ENCODE data around the gene GLRX. TPM values are rescaled to one million over a fixed set of nuclear protein-coding genes. Genes with fewer than 3 reads are reported as not detected.
A peak's percentile ranks its signal among the peaks of the same experiment; 100 is the strongest.

GLRX gene
- total and polyA plus RNA-seq, 2 of the 4 experiments (the other 2 are of a cell fraction) = 142 to 193 TPM

DNA sequence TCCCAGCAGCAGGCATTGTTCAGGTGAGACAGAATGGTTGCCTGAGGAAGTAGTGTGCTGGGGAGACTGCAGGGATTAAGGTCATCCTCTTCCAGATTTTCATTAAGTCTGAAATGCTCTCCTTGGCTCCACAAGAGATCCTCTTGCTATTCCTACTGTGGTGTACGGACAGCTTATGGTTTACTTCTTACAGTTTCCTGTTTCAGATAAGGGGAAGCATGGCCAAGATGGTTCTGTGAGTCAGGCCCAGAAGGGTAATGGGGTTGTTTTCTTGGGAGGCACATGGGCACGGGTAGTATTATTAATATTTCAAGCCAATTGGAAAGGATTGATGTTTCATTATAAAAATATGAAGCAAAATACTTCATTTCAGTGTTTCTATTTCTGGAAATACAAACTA lies 42.9 kb downstream of the GLRX start:
- no TSS peak for BruUV-seq (replicated peaks)
- no peak overlapping the region for H3K4me3 ChIP-seq (ENCODE audit: insufficient read depth, low read depth, low read length)
- peaks cover 18% of the 10 kb centered on the region for H3K9me1 ChIP-seq (ENCODE audit: insufficient read depth, low read length)
- peak overlapping the region; percentile 46; the same call in 1 of the 2 replicates for H2BK20ac ChIP-seq (ENCODE audit: low read depth, low read length)
- H4K8ac ChIP-seq (ENCODE audit: low read depth in 2 of 2, low read length in 2 of 2) = peak overlapping the region; percentile 39 to 74
- H3K14ac ChIP-seq (replicated peaks; ENCODE audit: low read depth, low read length) = peak overlapping the region; percentile 49; the same call in 1 of the 2 replicates
- H3K27ac ChIP-seq (ENCODE audit: insufficient read depth, low read length) = peak overlapping the region; percentile 71; the same call in 1 of the 2 replicates
- ATAC-seq (ENCODE audit: low read depth) (peak; percentile 30), DNase-seq (peak; percentile 71)
- peak overlapping the region; percentile 80; the same call in 1 of the 2 replicates for H3K4ac ChIP-seq (ENCODE audit: low read depth, low read length)
- peak overlapping the region; percentile 35 for H3K18ac ChIP-seq (ENCODE audit: low read depth, low read length)
- peaks cover 14 to 53% of the 10 kb centered on the region in 2 experiments; a peak in 3 of 4 replicates for H3K79me1 ChIP-seq (ENCODE audit: low read depth in 1 of 2, low read length in 2 of 2)
- WGBS, 2 experiments (ENCODE audit: extremely low coverage in 2 of 2, insufficient read length in 1 of 2) = no CpG with 5 or more reads among the region's 2 CpGs
- H3K56ac ChIP-seq (ENCODE audit: extremely low read depth, insufficient read depth, low read length) = no peak overlapping the region
- H4K20me1 ChIP-seq (ENCODE audit: insufficient read depth, low read length) = no peaks in the 10 kb centered on the region
- peak overlapping the region; percentile 49 for H3K23ac ChIP-seq (ENCODE audit: low read depth, low read length)
- H4K91ac ChIP-seq (ENCODE audit: insufficient read depth, low read depth, low read length) = peak overlapping the region; percentile 41
- intact Hi-C loops (cut with micrococcal nuclease) = loop anchor here (2.0 to 5.0 kb wide), 2 partner anchors 43 to 563 kb away; partner anchors contain the start of gene GLRX
- 0 out of 2 replicates have a peak overlapping the region, but pooled peaks have one; percentile 6 for H4K5ac ChIP-seq (ENCODE audit: low read depth, low read length)
- ChIA-PET CTCF (interaction anchor here (1.0 kb wide), 1 partner anchor 64 kb away, joined by 3 read pairs; no protein-coding TSS in a partner anchor), POLR2A (ENCODE audit: unreplicated experiment) (no interaction called here)
- H2AFZ ChIP-seq (replicated peaks; ENCODE audit: low read length, poor library complexity) = no peak overlapping the region
- peaks cover 15% of the 10 kb centered on the region for H3K4me1 ChIP-seq (ENCODE audit: control insufficient read depth, insufficient read depth, low read length)
- TF ChIP-seq, protein P1, sequence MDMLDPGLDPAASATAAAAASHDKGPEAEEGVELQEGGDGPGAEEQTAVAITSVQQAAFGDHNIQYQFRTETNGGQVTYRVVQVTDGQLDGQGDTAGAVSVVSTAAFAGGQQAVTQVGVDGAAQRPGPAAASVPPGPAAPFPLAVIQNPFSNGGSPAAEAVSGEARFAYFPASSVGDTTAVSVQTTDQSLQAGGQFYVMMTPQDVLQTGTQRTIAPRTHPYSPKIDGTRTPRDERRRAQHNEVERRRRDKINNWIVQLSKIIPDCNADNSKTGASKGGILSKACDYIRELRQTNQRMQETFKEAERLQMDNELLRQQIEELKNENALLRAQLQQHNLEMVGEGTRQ (IDR thresholded peaks at IDR 0.05; ENCODE audit: low read depth, low read length) = no peak
- TF ChIP-seq MXI1 (IDR thresholded peaks at IDR 0.05; ENCODE audit: borderline replicate concordance, low read depth, low read length) = 0 out of 2 replicates have a peak, but pooled peaks have one; percentile 38
- no peaks in the 10 kb centered on the region for H3K27me3 ChIP-seq (ENCODE audit: control insufficient read depth, insufficient read depth, low read length)
- dilution Hi-C loops (cut with HindIII; ENCODE audit: low sequenced_read_pairs, unreplicated experiment) = no loop called here
- H3K4me2 ChIP-seq (ENCODE audit: low read depth, low read length) = no peak overlapping the region
- peak overlapping the region; percentile 30 for H2AK9ac ChIP-seq (replicated peaks; ENCODE audit: low read depth, low read length, poor library complexity)
- H2BK120ac ChIP-seq (ENCODE audit: low read depth, low read length) = peak overlapping the region; percentile 53
- in situ Hi-C loops (cut with MboI; ENCODE audit: low sequenced_read_pairs) = no loop called here
- H3K9ac ChIP-seq (ENCODE audit: low read depth, low read length) = no peak overlapping the region
- peak overlapping the region; percentile 64 for H2BK5ac ChIP-seq (ENCODE audit: low read depth, low read length, poor library complexity, severe bottlenecking)
- peaks cover 30% of the 10 kb centered on the region for H3K36me3 ChIP-seq (ENCODE audit: control insufficient read depth, insufficient read depth, low read length)
- H2BK15ac ChIP-seq (ENCODE audit: low read depth, low read length) = peak overlapping the region; percentile 57; the same call in 2 of the 3 replicates
- no peaks in the 10 kb centered on the region for H3K9me3 ChIP-seq (ENCODE audit: control insufficient read depth, insufficient read depth, low read length)
- H2AK5ac ChIP-seq (ENCODE audit: low read depth, low read length) = peak overlapping the region; percentile 65; the same call in 1 of the 2 replicates
